ENCODE measurements around the gene SH3RF1. TPM values are rescaled to one million over a fixed set of nuclear protein-coding genes. Genes with fewer than 3 reads are reported as not detected.

The SH3RF1 gene
- total and polyA plus RNA-seq, 2 of the 13 experiments (the other 11 are each of a cell fraction or from before 2014, with no cell fraction given): 3.1 to 3.2 TPM

- TF ChIP-seq MTF2 (CRISPR knock-in tag; IDR thresholded peaks at IDR 0.05; ENCODE audit: borderline replicate concordance) (no peak), ZNF547 (CRISPR knock-in tag; IDR thresholded peaks at IDR 0.05) (no peak), ZNF124 (CRISPR knock-in tag; IDR thresholded peaks at IDR 0.05) (peak; percentile 82; the same call in 1 of the 2 replicates), ZNF546 (CRISPR knock-in tag; conservative IDR thresholded peaks at IDR 0.05) (no peak), NCOA2 (CRISPR knock-in tag; IDR thresholded peaks at IDR 0.05) (peak; percentile 80), SPEN (CRISPR knock-in tag; IDR thresholded peaks at IDR 0.05; ENCODE audit: low read depth) (peak; percentile 36; the same call in 1 of the 2 replicates), SETDB1 (CRISPR knock-in tag; IDR thresholded peaks at IDR 0.05; ENCODE audit: borderline replicate concordance) (peak; percentile 39; the same call in 1 of the 2 replicates), FOXA1 (IDR thresholded peaks at IDR 0.05) (peak; percentile 69; the same call in 1 of the 2 replicates), FOXA1 (CRISPR knock-in tag; IDR thresholded peaks at IDR 0.05) (peak; percentile 99), ZSCAN9 (CRISPR knock-in tag; IDR thresholded peaks at IDR 0.05; ENCODE audit: borderline replicate concordance) (peak; percentile 80), TCF7 (IDR thresholded peaks at IDR 0.05; ENCODE audit: low read depth) (no peak), KDM5A (IDR thresholded peaks at IDR 0.05; ENCODE audit: borderline replicate concordance, low read length) (no peak), JDP2 (CRISPR knock-in tag; IDR thresholded peaks at IDR 0.05; ENCODE audit: borderline replicate concordance) (no peak), ZBTB39 (CRISPR knock-in tag; IDR thresholded peaks at IDR 0.05) (no peak), ZNF468 (CRISPR knock-in tag; IDR thresholded peaks at IDR 0.05) (no peak), SOX5 (CRISPR knock-in tag; IDR thresholded peaks at IDR 0.05; ENCODE audit: borderline replicate concordance) (peak; percentile 69; the same call in 1 of the 2 replicates), AHDC1 (CRISPR knock-in tag; IDR thresholded peaks at IDR 0.05; ENCODE audit: borderline replicate concordance) (peak; percentile 39; the same call in 1 of the 2 replicates), ZSCAN22 (CRISPR knock-in tag; IDR thresholded peaks at IDR 0.05) (no peak), ZNF251 (CRISPR knock-in tag; IDR thresholded peaks at IDR 0.05) (no peak), FOXP1 (IDR thresholded peaks at IDR 0.05) (no peak), FOXP1 (CRISPR knock-in tag; IDR thresholded peaks at IDR 0.05) (peak; percentile 85)
- TF ChIP-seq, protein P1, sequence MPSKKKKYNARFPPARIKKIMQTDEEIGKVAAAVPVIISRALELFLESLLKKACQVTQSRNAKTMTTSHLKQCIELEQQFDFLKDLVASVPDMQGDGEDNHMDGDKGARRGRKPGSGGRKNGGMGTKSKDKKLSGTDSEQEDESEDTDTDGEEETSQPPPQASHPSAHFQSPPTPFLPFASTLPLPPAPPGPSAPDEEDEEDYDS (CRISPR knock-in tag; IDR thresholded peaks at IDR 0.05): peak; percentile 77
- TF ChIP-seq, protein P2, sequence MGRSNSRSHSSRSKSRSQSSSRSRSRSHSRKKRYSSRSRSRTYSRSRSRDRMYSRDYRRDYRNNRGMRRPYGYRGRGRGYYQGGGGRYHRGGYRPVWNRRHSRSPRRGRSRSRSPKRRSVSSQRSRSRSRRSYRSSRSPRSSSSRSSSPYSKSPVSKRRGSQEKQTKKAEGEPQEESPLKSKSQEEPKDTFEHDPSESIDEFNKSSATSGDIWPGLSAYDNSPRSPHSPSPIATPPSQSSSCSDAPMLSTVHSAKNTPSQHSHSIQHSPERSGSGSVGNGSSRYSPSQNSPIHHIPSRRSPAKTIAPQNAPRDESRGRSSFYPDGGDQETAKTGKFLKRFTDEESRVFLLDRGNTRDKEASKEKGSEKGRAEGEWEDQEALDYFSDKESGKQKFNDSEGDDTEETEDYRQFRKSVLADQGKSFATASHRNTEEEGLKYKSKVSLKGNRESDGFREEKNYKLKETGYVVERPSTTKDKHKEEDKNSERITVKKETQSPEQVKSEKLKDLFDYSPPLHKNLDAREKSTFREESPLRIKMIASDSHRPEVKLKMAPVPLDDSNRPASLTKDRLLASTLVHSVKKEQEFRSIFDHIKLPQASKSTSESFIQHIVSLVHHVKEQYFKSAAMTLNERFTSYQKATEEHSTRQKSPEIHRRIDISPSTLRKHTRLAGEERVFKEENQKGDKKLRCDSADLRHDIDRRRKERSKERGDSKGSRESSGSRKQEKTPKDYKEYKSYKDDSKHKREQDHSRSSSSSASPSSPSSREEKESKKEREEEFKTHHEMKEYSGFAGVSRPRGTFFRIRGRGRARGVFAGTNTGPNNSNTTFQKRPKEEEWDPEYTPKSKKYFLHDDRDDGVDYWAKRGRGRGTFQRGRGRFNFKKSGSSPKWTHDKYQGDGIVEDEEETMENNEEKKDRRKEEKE (IDR thresholded peaks at IDR 0.05): no peak
Observed at GRCh38 chr4:169070895-169071218, 199.9 kb downstream of the SH3RF1 start (continued).

Measured in HepG2 (cell line).